T-cell (primary cell): ENCODE data around the gene PITHD1. TPM values are rescaled to one million over a fixed set of nuclear protein-coding genes. Genes with fewer than 3 reads are reported as not detected.
A peak's percentile ranks its signal among the peaks of the same experiment; 100 is the strongest.

Source experiments
- ATAC-seq, 4 experiments: fragments of 200-7000 bp in 3 of 4; fragments of 150-1000 bp in 1 of 4; cut with Tn5 transposase; replicated peaks in 1 of 4; 1 replicate in 3 of 4; 2 replicates in 1 of 4; pipeline ENCODE4 v1.10.0; 2021; ENCODE audit warnings: moderate library complexity in 3 of 4, mild to moderate bottlenecking in 2 of 4, moderate number of reproducible peaks in 1 of 4
- CTCF ChIA-PET, 2 donors: fragments of 300-600 bp; sonication (Branson Sonifier 250); formaldehyde crosslinking; loops; one replicate each; lab custom pipeline; 2022; ENCODE audit warnings: antibody characterized with exemption in 2 of 2; lab: Charles Lee
- POLR2A ChIA-PET, 2 donors: fragments of 300-600 bp; sonication (Branson Sonifier 250); formaldehyde crosslinking; loops; one replicate each; lab custom pipeline; 2022; ENCODE audit warnings: antibody characterized with exemption in 2 of 2; lab: Charles Lee
- DNase-seq, 35 experiments: peaks; one replicate each; pipeline versions ENCODE4 v3.0.0 to v3.0.0-alpha.2; 2013 to 2023
- H3K27ac ChIP-seq: one replicate; pipeline ENCODE4 v1.5.1; 2013; ENCODE audit warnings: low read length
- H3K27me3 ChIP-seq, 2 experiments: replicated peaks in 1 of 2; 1 replicate in 1 of 2; 2 replicates in 1 of 2; pipeline versions ENCODE4 v1.6.1 to v1.7.0; 2013; ENCODE audit warnings: low read length in 1 of 2, mixed read lengths in 1 of 2; ENCODE audit not compliant: control insufficient read depth in 2 of 2, insufficient read depth in 2 of 2; ENCODE audit errors: extremely low read depth in 1 of 2
- H3K36me3 ChIP-seq, 2 donors: 1 replicate in 1 of 2; 2 replicates in 1 of 2; pipeline versions ENCODE4 v1.6.1 to v1.7.0; 2013; ENCODE audit warnings: low read length in 1 of 2; ENCODE audit not compliant: control insufficient read depth in 2 of 2, insufficient read depth in 1 of 2; ENCODE audit errors: extremely low read depth in 1 of 2
- H3K4me1 ChIP-seq, 2 experiments: 1 replicate in 1 of 2; 2 replicates in 1 of 2; pipeline versions ENCODE4 v1.6.1 to v1.7.0; 2013; ENCODE audit warnings: low read length in 2 of 2, mixed read lengths in 1 of 2; ENCODE audit not compliant: insufficient read depth in 2 of 2, control insufficient read depth in 1 of 2; ENCODE audit errors: extremely low read depth in 1 of 2
- H3K4me3 ChIP-seq, 2 donors: 1 replicate in 1 of 2; 2 replicates in 1 of 2; pipeline versions ENCODE4 v1.5.1 to v1.7.0; 2013; ENCODE audit warnings: mild to moderate bottlenecking in 2 of 2, low read length in 1 of 2, moderate library complexity in 1 of 2; ENCODE audit not compliant: control insufficient read depth in 1 of 2; ENCODE audit errors: extremely low read depth in 1 of 2
- H3K9me3 ChIP-seq: 2 replicates; pipeline ENCODE4 v1.7.0; 2013
- H3K27ac Mint-ChIP-seq, 2 donors: one replicate each; pipeline ENCODE4 v1.8.0; 2020 to 2021; ENCODE audit warnings: mild to moderate bottlenecking in 2 of 2, mixed read lengths in 2 of 2
- H3K27me3 Mint-ChIP-seq, 2 donors: one replicate each; pipeline ENCODE4 v1.8.0; 2021 to 2022; ENCODE audit warnings: mixed read lengths in 2 of 2
- H3K36me3 Mint-ChIP-seq: one replicate; pipeline ENCODE4 v1.8.0; 2021; ENCODE audit warnings: mixed read lengths
- H3K4me1 Mint-ChIP-seq, 3 donors: one replicate each; pipeline ENCODE4 v1.8.0; 2020 to 2022; ENCODE audit warnings: mixed read lengths in 3 of 3, mild to moderate bottlenecking in 1 of 3
- H3K4me3 Mint-ChIP-seq, 3 donors: one replicate each; pipeline ENCODE4 v1.8.0; 2020 to 2022; ENCODE audit warnings: mild to moderate bottlenecking in 3 of 3, mixed read lengths in 3 of 3, moderate library complexity in 3 of 3
- H3K9me3 Mint-ChIP-seq, 3 donors: one replicate each; pipeline ENCODE4 v1.8.0; 2020 to 2022; ENCODE audit warnings: mixed read lengths in 3 of 3
- WGBS: methylation state at CpG from one replicate; pipeline ENCODE4 v1.1.5; 2013; ENCODE audit warnings: missing lambda C conversion rate; ENCODE audit not compliant: insufficient coverage; 5-methylcytosine and 5-hydroxymethylcytosine counted together
- total RNA-seq, 35 experiments: library from RNA in 6 of 35; stranded (reverse) in 6 of 35; fragments of 120-200 nt in 1 of 35; gene quantifications; one replicate each; pipeline versions ENCODE4 v1.2.1 to v1.2.4 and lab custom pipeline; 2013 to 2026

PITHD1 gene
- total RNA-seq, 5 donors from 2014 or later (not counting 1 experiment from before 2014, with no cell fraction given), result 60.7 to 87.1 (median 70.8) TPM

- Histone ChIP-seq H3K4me1 (peaks cover 0 to 3% of the 10 kb centered on the region in 2 experiments), H3K27ac (no peak overlapping the region), H3K4me3 (no peak overlapping the region), H3K9me3 (no peaks in the 10 kb centered on the region), H3K27me3 (no peaks in the 10 kb centered on the region), H3K36me3 (peaks cover 5 to 18% of the 10 kb centered on the region in 2 donors)
- ATAC-seq (no peak), DNase-seq (no peak)
- Mint-ChIP-seq H3K4me1 (peaks cover 7 to 8% (median 8%) of the 10 kb centered on the region in 3 donors), H3K9me3 (no peaks in the 10 kb centered on the region), H3K36me3 (no peaks in the 10 kb centered on the region), H3K27ac (no peak overlapping the region), H3K27me3 (no peaks in the 10 kb centered on the region), H3K4me3 (no peak overlapping the region)
- CTCF ChIA-PET, result interaction anchor here in 1 of 2 donors (0.7 kb wide), 2 partner anchors 184 to 254 kb away, joined by 4 read pairs; no protein-coding TSS in a partner anchor
- POLR2A ChIA-PET, result interaction anchor here in 1 of 2 donors (0.6 kb wide), 1 partner anchor 185 kb away, joined by 4 read pairs; no protein-coding TSS in a partner anchor
- 83% methylated on average over 3 of the region's 5 CpGs for WGBS
Observed at GRCh38 chr1:23768733-23769132, 9.5 kb upstream of the PITHD1 start.

- Histone ChIP-seq H3K4me3 (no peak overlapping the region), H3K27me3 (no peaks in the 10 kb centered on the region), H3K36me3 (peaks cover 5 to 13% of the 10 kb centered on the region in 2 donors), H3K9me3 (no peaks in the 10 kb centered on the region), H3K27ac (no peak overlapping the region), H3K4me1 (peaks cover 2 to 8% of the 10 kb centered on the region in 2 experiments)
- ATAC-seq (peak; percentile 92 to 97 (median 94)), DNase-seq (peak; percentile 61 to 89 (median 79))
- ChIA-PET CTCF (interaction anchor here (0.6 to 2.7 kb wide), 15 partner anchors 9 to 346 kb away, joined by 3 to 24 read pairs (median 4); partner anchors contain the start of gene ELOA (in 1 of the 2)), POLR2A (interaction anchor here (0.6 to 0.8 kb wide), 2 partner anchors 13 to 15 kb away, joined by 4 to 10 read pairs; no protein-coding TSS in a partner anchor)
- Mint-ChIP-seq H3K27me3 (no peaks in the 10 kb centered on the region), H3K4me3 (no peak overlapping the region), H3K27ac (no peak overlapping the region), H3K36me3 (no peaks in the 10 kb centered on the region), H3K9me3 (no peaks in the 10 kb centered on the region), H3K4me1 (peaks cover 8 to 27% (median 26%) of the 10 kb centered on the region in 3 donors)
- 20% methylated on average over 6 of the region's 14 CpGs for WGBS
Observed at GRCh38 chr1:23772049-23772853, 6.0 kb upstream of the PITHD1 start.

GRCh38 chr1:23772854-23773242 is 5.4 kb upstream of the PITHD1 start:
- Mint-ChIP-seq H3K9me3 (no peaks in the 10 kb centered on the region), H3K27ac (no peak overlapping the region), H3K36me3 (no peaks in the 10 kb centered on the region), H3K4me3 (no peak overlapping the region), H3K27me3 (no peaks in the 10 kb centered on the region), H3K4me1 (peaks cover 13 to 30% (median 29%) of the 10 kb centered on the region in 3 donors)
- CTCF ChIA-PET, result interaction anchor here in 1 of 2 donors (0.6 kb wide), 1 partner anchor 9 kb away, joined by 4 read pairs; no protein-coding TSS in a partner anchor
- no peaks in the 10 kb centered on the region for H3K9me3 ChIP-seq
- no peak for DNase-seq
- POLR2A ChIA-PET, result interaction anchor here in 1 of 2 donors (0.6 kb wide), 1 partner anchor 235 kb away, joined by 3 read pairs; no protein-coding TSS in a partner anchor
- 98% methylated on average over 9 of the region's 10 CpGs for WGBS
- H3K27me3 ChIP-seq, result no peaks in the 10 kb centered on the region
- ATAC-seq, result no peak
- H3K4me3 ChIP-seq, result no peak overlapping the region
- H3K27ac ChIP-seq, result no peak overlapping the region
- peaks cover 5 to 8% of the 10 kb centered on the region in 2 donors for H3K36me3 ChIP-seq
- peaks cover 3 to 14% of the 10 kb centered on the region in 2 experiments for H3K4me1 ChIP-seq

- 65% methylated on average over 2 of the region's 6 CpGs for WGBS
- Mint-ChIP-seq H3K9me3 (no peaks in the 10 kb centered on the region), H3K4me1 (peaks cover 21 to 38% (median 36%) of the 10 kb centered on the region in 3 donors), H3K27me3 (no peaks in the 10 kb centered on the region), H3K27ac (peak overlapping the region in 1 of 2 donors; percentile 23), H3K4me3 (no peak overlapping the region), H3K36me3 (no peaks in the 10 kb centered on the region)
- DNase-seq (no peak), ATAC-seq (no peak)
- Histone ChIP-seq H3K27me3 (no peaks in the 10 kb centered on the region), H3K4me1 (peaks cover 10 to 22% of the 10 kb centered on the region in 2 experiments), H3K4me3 (no peak overlapping the region), H3K36me3 (peaks cover 5 to 6% of the 10 kb centered on the region in 2 donors), H3K9me3 (no peaks in the 10 kb centered on the region), H3K27ac (no peak overlapping the region)
- POLR2A ChIA-PET, result no interaction called here
- CTCF ChIA-PET, result interaction anchor here in 1 of 2 donors (0.5 kb wide), 1 partner anchor 76 kb away, joined by 4 read pairs; no protein-coding TSS in a partner anchor
Observed at GRCh38 chr1:23774174-23774880, 3.9 kb upstream of the PITHD1 start.

GRCh38 chr1:23776217-23776616 is 2.0 kb upstream of the PITHD1 start:
- no peak overlapping the region for H3K27ac Mint-ChIP-seq
- peaks cover 9% of the 10 kb centered on the region for H3K36me3 Mint-ChIP-seq
- no peak overlapping the region for H3K27ac ChIP-seq
- DNase-seq (no peak), ATAC-seq (no peak)
- H3K9me3 ChIP-seq, result no peaks in the 10 kb centered on the region
- peaks cover 16 to 27% of the 10 kb centered on the region in 2 experiments for H3K4me1 ChIP-seq
- H3K4me1 Mint-ChIP-seq, result peaks cover 32 to 50% (median 48%) of the 10 kb centered on the region in 3 donors
- no peaks in the 10 kb centered on the region for H3K9me3 Mint-ChIP-seq
- H3K27me3 ChIP-seq, result no peaks in the 10 kb centered on the region
- H3K36me3 ChIP-seq, result peaks cover 0 to 5% of the 10 kb centered on the region in 2 donors
- POLR2A ChIA-PET, result no interaction called here
- H3K27me3 Mint-ChIP-seq, result no peaks in the 10 kb centered on the region
- CTCF ChIA-PET, result interaction anchor here in 1 of 2 donors (1.8 kb wide), 1 partner anchor 140 kb away, joined by 5 read pairs; no protein-coding TSS in a partner anchor
- WGBS, result 40% methylated on average over 1 of the region's 2 CpGs
- H3K4me3 Mint-ChIP-seq, result peak overlapping the region; percentile 4 to 88 (median 6)
- no peak overlapping the region for H3K4me3 ChIP-seq
